ENCODE data around the gene RANBP3.
"Not testable (repeated sequence)": the region's sequence is repeated elsewhere in the genome, so short reads cannot be mapped to it uniquely, and the experiment has no call there.

RANBP3 gene

GRCh38 chr19:5963855-5964254 lies 14.1 kb downstream of the RANBP3 start:
- no peak for DNase-seq

GRCh38 chr19:5963259-5963658 lies 14.7 kb downstream of the RANBP3 start:
- DNase-seq: not testable (repeated sequence)

- peak; percentile 68 to 74 for DNase-seq
These were observed 15.7 kb downstream of the RANBP3 start for GRCh38 chr19:5961969-5962945.

- DNase-seq: not testable (repeated sequence)
These were observed 16.3 kb downstream of the RANBP3 start for GRCh38 chr19:5961641-5961968.

- DNase-seq: no peak
These were observed 17.6 kb downstream of the RANBP3 start for GRCh38 chr19:5960005-5961001.

- no peak for DNase-seq
These were observed 18.5 kb downstream of the RANBP3 start for GRCh38 chr19:5959260-5960004.

- DNase-seq: no peak
These were observed 19.2 kb downstream of the RANBP3 start for GRCh38 chr19:5958851-5959122.

GRCh38 chr19:5958074-5958850 lies 19.7 kb downstream of the RANBP3 start:
- no peak for DNase-seq

- no peak for DNase-seq
These were observed 20.8 kb downstream of the RANBP3 start for GRCh38 chr19:5957170-5957569.

- DNase-seq: no peak
These were observed 21.2 kb downstream of the RANBP3 start for GRCh38 chr19:5956728-5957127.

GRCh38 chr19:5956323-5956722 lies 21.6 kb downstream of the RANBP3 start:
- DNase-seq: no peak

GRCh38 chr19:5955636-5955935 lies 22.4 kb downstream of the RANBP3 start:
- DNase-seq: no peak

GRCh38 chr19:5954293-5954692 lies 23.6 kb downstream of the RANBP3 start:
- DNase-seq: no peak

GRCh38 chr19:5953680-5954213 lies 24.2 kb downstream of the RANBP3 start:
- no peak for DNase-seq

GRCh38 chr19:5953030-5953589 lies 24.8 kb downstream of the RANBP3 start:
- no peak for DNase-seq

- DNase-seq: no peak
These were observed 25.5 kb downstream of the RANBP3 start for GRCh38 chr19:5952193-5953029.

GRCh38 chr19:5951338-5951861 lies 26.5 kb downstream of the RANBP3 start:
- no peak for DNase-seq

- DNase-seq: no peak
These were observed 27.2 kb downstream of the RANBP3 start for GRCh38 chr19:5950741-5951140.

- DNase-seq: no peak
These were observed 28.1 kb downstream of the RANBP3 start for GRCh38 chr19:5949792-5950305.
